Keratinocyte (primary cell): ENCODE data around the gene AAR2. TPM values are rescaled to one million over a fixed set of nuclear protein-coding genes. Genes with fewer than 3 reads are reported as not detected.

Experiments used
- DNase-seq: peaks from one replicate; pipeline ENCODE4 v3.0.0-alpha.2; 2011; ENCODE audit warnings: low read depth, missing footprints, low spot score
- FAIRE-seq: peaks from 2 replicates; lab custom pipeline; 2011; peaks lifted over from hg19 to GRCh38; lab: Jason Lieb, UNC
- H2AFZ ChIP-seq: 2 replicates; pipeline ENCODE4 v1.6.0; 2012; ENCODE audit warnings: low read length, control low read depth, inconsistent platforms; ENCODE audit not compliant: control insufficient read depth
- H3K27ac ChIP-seq: 2 replicates; pipeline ENCODE4 v1.5.1; 2011; ENCODE audit warnings: low read length; ENCODE audit not compliant: control insufficient read depth, insufficient read depth
- H3K27me3 ChIP-seq: 3 replicates; pipeline ENCODE4 v1.6.0; 2011; ENCODE audit warnings: low read length; ENCODE audit not compliant: control insufficient read depth, insufficient read depth; ENCODE audit errors: extremely low read depth
- H3K36me3 ChIP-seq, 2 experiments: 2 replicates in 1 of 2; 3 replicates in 1 of 2; pipeline ENCODE4 v1.5.1; 2011; ENCODE audit warnings: low read length in 2 of 2, mild to moderate bottlenecking in 1 of 2; ENCODE audit not compliant: control insufficient read depth in 2 of 2, insufficient read depth in 2 of 2; ENCODE audit errors: extremely low read depth in 1 of 2
- H3K4me1 ChIP-seq: 3 replicates; pipeline ENCODE4 v1.5.1; 2011; ENCODE audit warnings: low read length; ENCODE audit not compliant: control insufficient read depth, insufficient read depth; ENCODE audit errors: extremely low read depth
- H3K4me2 ChIP-seq: 3 replicates; pipeline ENCODE4 v1.6.0; 2011; ENCODE audit warnings: low read depth, low read length; ENCODE audit not compliant: control insufficient read depth, insufficient read depth; ENCODE audit errors: extremely low read depth
- H3K4me3 ChIP-seq, 3 experiments: fragments of 200-600 bp in 1 of 3; sonication (generic) in 1 of 3; 2 replicates in 2 of 3; 3 replicates in 1 of 3; pipeline ENCODE4 v1.5.1; 2011 to 2016; ENCODE audit warnings: low read length in 3 of 3, mild to moderate bottlenecking in 3 of 3, control low read depth in 2 of 3, inconsistent platforms in 1 of 3, low read depth in 1 of 3, mixed read lengths in 1 of 3, mixed run types in 1 of 3, moderate library complexity in 1 of 3; ENCODE audit not compliant: control insufficient read depth in 2 of 3, insufficient read depth in 2 of 3; ENCODE audit errors: extremely low read depth in 1 of 3
- H3K79me2 ChIP-seq: 2 replicates; pipeline ENCODE4 v1.6.0; 2012; ENCODE audit warnings: low read length; ENCODE audit not compliant: control insufficient read depth, insufficient read depth
- H3K9ac ChIP-seq: 3 replicates; pipeline ENCODE4 v1.6.0; 2011; ENCODE audit warnings: low read length; ENCODE audit not compliant: control insufficient read depth, insufficient read depth; ENCODE audit errors: extremely low read depth
- H3K9me1 ChIP-seq: 3 replicates; pipeline ENCODE4 v1.6.0; 2011; ENCODE audit warnings: low read length; ENCODE audit not compliant: control insufficient read depth, insufficient read depth; ENCODE audit errors: extremely low read depth
- H3K9me3 ChIP-seq: 2 replicates; pipeline ENCODE4 v1.5.1; 2012; ENCODE audit warnings: low read depth, low read length; ENCODE audit not compliant: control insufficient read depth
- H4K20me1 ChIP-seq: 3 replicates; pipeline ENCODE4 v1.6.0; 2011; ENCODE audit warnings: low read length; ENCODE audit not compliant: control insufficient read depth, insufficient read depth; ENCODE audit errors: extremely low read depth
- CTCF ChIP-seq, 3 experiments: IDR thresholded peaks in 1 of 3; conservative IDR thresholded peaks in 1 of 3; optimal IDR thresholded peaks in 1 of 3; 2 replicates in 2 of 3; 3 replicates in 1 of 3; pipeline versions ENCODE3 to v1.5.1; 2011; ENCODE audit warnings: low read length in 3 of 3, mild to moderate bottlenecking in 3 of 3, moderate library complexity in 2 of 3, control low read depth in 1 of 3, inconsistent platforms in 1 of 3; ENCODE audit not compliant: insufficient read depth in 2 of 3; ENCODE audit errors: extremely low read depth in 1 of 3
- EZH2 ChIP-seq: IDR thresholded peaks from one replicate; pipeline ENCODE4 v1.6.1; 2012; ENCODE audit warnings: inconsistent platforms, mild to moderate bottlenecking, low read length, moderate library complexity
- dilution Hi-C: fragments of 300-500 bp; cut with MboI; formaldehyde crosslinking; loops from one replicate; pipeline ENCODE4 v1.7.0; 2020; ENCODE audit warnings: low sequenced_read_pairs; ENCODE audit not compliant: extremely low pct_ligation_motif_present
- polyA plus RNA-seq, 5 experiments: library from polyadenylated mRNA; depleted of rRNA in 3 of 5; stranded (reverse) in 3 of 5; stranded (forward) in 1 of 5; unstranded in 1 of 5; fragments of >200 nt; gene quantifications; 1 replicate in 1 of 5; 2 replicates in 3 of 5; 3 replicates in 1 of 5; pipeline versions ENCODE4 v1.2.1 to v1.2.3, GENCODE V29; 2011 to 2012; ENCODE audit warnings: missing spikeins in 2 of 5, low read depth in 1 of 5, low replicate concordance in 1 of 5

AAR2 gene
- polyA plus RNA-seq, 1 donor (not counting 4 experiments of a cell fraction or from before 2014, with no cell fraction given), result 20.1 TPM

DNA sequence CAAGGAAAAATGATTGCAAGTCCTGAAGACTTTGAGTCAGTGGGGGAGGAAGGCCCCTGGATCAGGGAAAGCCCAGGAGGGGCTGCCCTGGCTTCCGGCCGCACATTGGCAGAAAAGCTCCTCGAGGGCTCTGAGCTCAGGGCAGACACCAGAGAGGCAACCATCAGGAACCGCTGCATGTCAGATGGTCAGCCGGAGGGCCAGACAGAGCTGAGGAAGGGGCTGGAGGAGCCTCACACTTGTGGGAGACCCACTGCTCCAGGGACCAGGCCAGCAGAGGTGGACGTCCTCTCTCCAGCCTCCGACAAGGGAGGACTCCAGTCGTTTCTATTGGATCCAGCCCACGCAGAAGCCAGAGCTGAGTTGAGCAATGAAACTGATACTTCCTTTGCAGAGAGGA is 30.2 kb upstream of the AAR2 start:
- Histone ChIP-seq H3K4me1 (no peaks in the 10 kb centered on the region), H3K79me2 (no peaks in the 10 kb centered on the region), H3K4me3 (no peak overlapping the region), H3K36me3 (no peaks in the 10 kb centered on the region), H4K20me1 (no peaks in the 10 kb centered on the region), H3K9ac (no peak overlapping the region), H3K9me3 (no peaks in the 10 kb centered on the region), H3K27me3 (peaks cover 12% of the 10 kb centered on the region), H3K27ac (no peak overlapping the region), H3K4me2 (no peak overlapping the region), H2AFZ (no peak overlapping the region), H3K9me1 (peaks cover 2% of the 10 kb centered on the region)
- DNase-seq (no peak), FAIRE-seq (no peak)
- dilution Hi-C loops, result no loop called here
- TF ChIP-seq CTCF (optimal IDR thresholded peaks at IDR 0.05 in 1 of 3, IDR thresholded peaks at IDR 0.05 in 1 of 3, conservative IDR thresholded peaks at IDR 0.05 in 1 of 3; ENCODE audit: extremely low read depth in 1 of 3, insufficient read depth in 2 of 3, low read length in 3 of 3), result no peak
- TF ChIP-seq EZH2, result no peak

- Histone ChIP-seq H3K4me3 (no peak overlapping the region), H3K36me3 (no peaks in the 10 kb centered on the region), H3K4me2 (no peak overlapping the region), H3K4me1 (no peaks in the 10 kb centered on the region), H3K27me3 (peaks cover 12% of the 10 kb centered on the region), H3K9me1 (peaks cover 2% of the 10 kb centered on the region), H3K9me3 (no peaks in the 10 kb centered on the region), H3K9ac (no peak overlapping the region), H3K79me2 (no peaks in the 10 kb centered on the region), H4K20me1 (no peaks in the 10 kb centered on the region), H2AFZ (no peak overlapping the region), H3K27ac (no peak overlapping the region)
- no peak for TF ChIP-seq EZH2
- TF ChIP-seq CTCF (optimal IDR thresholded peaks at IDR 0.05 in 1 of 3, IDR thresholded peaks at IDR 0.05 in 1 of 3, conservative IDR thresholded peaks at IDR 0.05 in 1 of 3; ENCODE audit: extremely low read depth in 1 of 3, insufficient read depth in 2 of 3, low read length in 3 of 3), result no peak
- DNase-seq (no peak), FAIRE-seq (no peak)
- dilution Hi-C loops, result no loop called here
Observed at GRCh38 chr20:36206641-36207040, 29.6 kb upstream of the AAR2 start.
